ENCODE measurements around the gene RSPH9.
"Not testable (repeated sequence)": the region's sequence is repeated elsewhere in the genome, so short reads cannot be mapped to it uniquely, and the experiment has no call there.

Gene RSPH9

DNA sequence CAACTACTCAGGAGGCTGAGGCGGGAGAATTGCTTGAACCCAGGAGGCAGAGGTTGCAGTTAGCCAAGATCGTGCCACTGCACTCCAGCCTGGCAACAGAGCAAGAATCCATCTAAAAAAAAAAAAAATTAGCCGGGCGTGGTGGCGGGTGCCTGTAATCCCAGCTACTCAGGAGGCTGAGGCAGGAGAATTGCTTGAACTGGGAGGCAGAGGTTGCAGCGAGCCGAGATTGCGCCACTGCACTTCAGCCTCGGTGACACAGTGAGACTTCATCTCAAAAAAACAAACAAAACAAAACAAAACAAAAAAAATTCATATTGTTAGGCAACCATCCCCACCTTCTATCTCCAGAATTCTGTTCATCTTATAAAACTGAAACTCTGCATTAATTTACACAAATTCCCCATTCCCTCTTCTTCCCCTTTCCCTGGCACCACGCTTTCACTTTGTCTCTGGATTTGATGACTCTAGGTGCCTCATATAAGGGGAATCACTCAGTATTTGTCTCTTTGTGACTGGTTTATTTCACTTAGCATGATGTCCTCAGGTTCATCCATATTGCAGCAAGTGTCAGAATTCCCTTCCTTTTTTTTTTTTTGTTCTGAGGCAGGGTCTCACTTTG is 56.2 kb downstream of the RSPH9 start:
- Mint-ChIP-seq H3K27me3 (peaks cover 23 to 38% of the 10 kb centered on the region in 2 donors), H3K4me1 (peaks cover 21 to 36% of the 10 kb centered on the region in 2 donors)
- H3K4me3 Mint-ChIP-seq; H3K27ac Mint-ChIP-seq; H3K9me3 Mint-ChIP-seq; H3K36me3 Mint-ChIP-seq; ATAC-seq (replicated peaks); DNase-seq: not testable (repeated sequence)

DNA sequence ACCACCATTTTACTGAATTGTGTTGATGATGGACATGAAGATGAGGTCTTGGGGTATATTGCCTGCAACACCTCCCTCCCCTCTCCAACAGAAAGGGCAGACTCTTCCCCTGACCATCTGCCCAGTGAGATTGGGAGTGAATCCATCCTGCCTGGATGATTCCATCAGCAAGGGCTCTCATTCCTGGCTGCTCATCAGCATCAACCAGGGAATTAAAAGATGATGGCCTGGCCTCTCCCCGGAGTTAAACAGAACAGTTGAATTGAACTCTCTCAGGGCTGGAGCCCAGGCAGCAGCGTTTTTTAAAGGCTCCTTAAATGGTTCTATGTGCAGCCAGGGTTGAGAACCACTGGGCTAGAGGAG is 57.3 kb downstream of the RSPH9 start:
- Mint-ChIP-seq H3K9me3 (no peaks in the 10 kb centered on the region), H3K4me1 (peaks cover 31 to 46% of the 10 kb centered on the region in 2 donors), H3K4me3 (no peak overlapping the region), H3K36me3 (no peaks in the 10 kb centered on the region), H3K27me3 (peaks cover 23 to 38% of the 10 kb centered on the region in 2 donors), H3K27ac (no peak overlapping the region)
- ATAC-seq (replicated peaks) (no peak), DNase-seq (no peak)

DNA sequence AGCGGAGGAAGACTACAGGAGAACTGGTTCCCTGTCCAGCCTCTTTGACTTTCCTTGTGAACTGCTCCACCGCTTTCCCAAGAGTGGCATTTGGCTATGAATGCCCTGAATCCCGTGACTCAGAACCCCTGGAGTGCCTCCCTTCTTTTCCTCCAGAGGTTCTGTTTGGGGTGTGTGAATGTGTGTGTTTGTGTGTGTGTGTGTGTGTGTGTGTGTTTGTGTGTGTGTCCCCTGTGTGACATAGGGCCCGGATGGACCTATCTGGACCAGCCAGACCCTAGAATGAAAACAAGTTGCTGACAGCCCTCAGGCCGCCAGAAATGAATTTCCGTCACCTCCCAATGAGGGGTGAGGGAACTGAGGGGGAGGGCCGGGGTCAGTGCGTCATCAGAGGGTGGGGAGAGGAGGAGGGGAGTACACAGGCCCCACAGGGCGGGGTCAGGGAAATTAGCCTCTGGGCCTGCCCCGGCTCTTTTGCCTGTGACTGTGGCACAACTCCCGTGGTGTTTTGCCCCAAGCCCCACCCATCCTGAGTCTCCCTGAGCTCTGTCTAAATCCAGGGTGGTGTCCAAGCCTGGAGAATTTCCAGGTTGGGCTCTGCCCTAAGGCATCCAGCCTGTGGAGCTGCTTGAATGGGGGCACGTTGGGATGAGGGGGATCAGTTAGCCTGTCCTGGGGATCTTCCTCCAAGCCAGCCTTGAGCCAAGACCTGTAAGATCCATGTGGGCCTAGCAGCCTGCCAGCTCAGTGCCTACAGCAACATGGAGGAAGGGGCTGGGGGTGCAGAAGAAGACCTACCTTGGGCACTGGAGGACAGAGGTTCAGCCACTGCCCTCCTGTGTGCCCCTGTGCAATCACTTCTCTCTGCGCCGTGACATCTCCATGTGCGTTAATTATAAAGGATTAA is 58.0 kb downstream of the RSPH9 start:
- peak; percentile 52 to 57 for ATAC-seq (replicated peaks)
- H3K4me1 Mint-ChIP-seq = peaks cover 31 to 50% of the 10 kb centered on the region in 2 donors
- no peak for DNase-seq
- H3K27ac Mint-ChIP-seq = no peak overlapping the region
- H3K36me3 Mint-ChIP-seq = no peaks in the 10 kb centered on the region
- no peaks in the 10 kb centered on the region for H3K9me3 Mint-ChIP-seq
- no peak overlapping the region for H3K4me3 Mint-ChIP-seq
- H3K27me3 Mint-ChIP-seq = peaks cover 23 to 33% of the 10 kb centered on the region in 2 donors

DNA sequence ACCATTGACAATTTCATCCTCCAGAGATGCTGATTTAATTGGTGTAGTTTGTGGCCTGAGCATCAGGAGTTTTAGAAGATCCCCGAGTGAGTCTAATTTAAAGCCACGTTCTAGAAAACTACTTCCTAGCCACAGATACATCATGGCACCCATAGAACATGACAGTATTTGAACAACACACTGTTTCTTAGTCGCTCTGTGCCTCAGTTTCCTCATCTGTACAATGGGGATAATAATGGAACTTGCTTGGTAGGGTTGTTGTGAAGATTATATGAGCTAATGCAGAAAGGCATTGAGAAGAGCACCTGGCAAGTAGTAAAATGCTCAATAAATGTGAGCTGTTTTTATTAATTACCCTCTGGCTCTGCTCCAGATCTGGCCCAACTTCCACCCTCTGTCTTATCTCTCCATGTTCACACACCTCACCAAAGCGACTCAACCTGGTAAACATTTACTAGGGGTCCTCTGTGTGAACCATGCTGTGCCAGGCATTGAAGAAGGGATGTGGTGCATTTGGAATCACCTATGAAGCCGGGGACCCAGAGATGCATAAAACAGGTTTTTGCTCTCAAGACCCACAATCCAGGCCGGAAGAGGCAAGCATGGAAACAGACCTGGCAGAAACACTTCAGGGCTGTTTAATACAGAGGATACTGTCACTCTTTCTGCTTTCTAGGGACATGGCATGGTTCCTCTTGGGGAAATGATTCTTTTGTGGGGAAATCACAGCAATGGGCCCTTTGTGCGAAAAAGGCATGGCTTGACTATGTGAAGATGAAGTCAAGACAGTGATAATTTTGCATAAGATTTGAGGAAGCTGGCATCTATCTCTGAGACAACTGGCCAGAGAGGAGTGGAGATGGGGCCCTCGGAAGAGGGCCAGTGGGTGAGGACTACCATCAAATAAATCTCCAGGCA is 58.9 kb downstream of the RSPH9 start:
- DNase-seq (peak; percentile 32), ATAC-seq (replicated peaks) (peak; percentile 78 to 79)
- Mint-ChIP-seq H3K27me3 (peaks cover 19 to 26% of the 10 kb centered on the region in 2 donors), H3K4me1 (peaks cover 31 to 52% of the 10 kb centered on the region in 2 donors), H3K36me3 (no peaks in the 10 kb centered on the region), H3K9me3 (no peaks in the 10 kb centered on the region), H3K27ac (peak overlapping the region; percentile 25), H3K4me3 (peak overlapping the region; percentile 54 to 64)

DNA sequence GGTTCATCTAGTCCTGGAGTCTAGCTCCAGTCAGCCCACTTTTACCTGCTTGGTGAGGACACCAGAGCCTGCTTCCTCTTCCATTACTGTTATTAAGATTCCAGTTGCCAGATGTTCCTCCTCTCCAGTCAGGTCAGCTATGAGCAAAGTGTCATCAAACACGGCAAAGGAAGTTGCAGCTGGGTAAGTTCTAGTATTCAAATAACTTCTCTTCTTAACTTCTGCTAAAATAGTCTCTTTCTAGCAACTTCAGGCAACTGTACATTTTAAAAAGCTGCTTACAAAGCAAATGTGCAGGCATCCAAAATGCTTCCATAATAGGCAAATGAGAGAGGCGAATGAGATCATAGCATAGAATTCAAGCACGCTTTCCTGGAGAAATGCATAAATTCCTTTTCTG is 61.2 kb downstream of the RSPH9 start:
- ATAC-seq (replicated peaks) (peak; percentile 18 to 48), DNase-seq (no peak)
- peak overlapping the region in 1 of 2 donors; percentile 65 for H3K4me3 Mint-ChIP-seq
- no peaks in the 10 kb centered on the region for H3K36me3 Mint-ChIP-seq
- H3K27ac Mint-ChIP-seq = no peak overlapping the region
- H3K4me1 Mint-ChIP-seq = peaks cover 31 to 57% of the 10 kb centered on the region in 2 donors
- peaks cover 12 to 22% of the 10 kb centered on the region in 2 donors for H3K27me3 Mint-ChIP-seq
- H3K9me3 Mint-ChIP-seq = no peaks in the 10 kb centered on the region

DNA sequence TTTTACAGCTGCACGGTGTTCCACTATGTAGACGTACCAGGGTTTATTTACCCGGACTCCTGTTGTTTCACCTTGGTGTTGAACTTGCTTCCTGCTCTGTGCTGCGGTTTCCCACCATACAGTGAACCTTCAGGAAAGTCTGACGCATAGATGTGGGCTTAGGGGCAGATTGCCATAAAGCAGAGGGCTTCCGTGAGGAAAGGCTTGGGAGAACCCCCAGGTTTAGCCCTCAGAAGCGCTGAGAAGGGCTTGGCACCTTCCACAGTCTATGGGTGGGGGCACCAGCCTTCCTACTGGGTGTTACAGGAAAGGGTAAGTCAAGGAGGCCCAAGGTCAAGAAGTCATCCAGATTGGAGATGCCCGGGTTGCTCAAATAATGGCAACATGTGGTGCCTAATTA is 62.0 kb downstream of the RSPH9 start:
- H3K36me3 Mint-ChIP-seq = no peaks in the 10 kb centered on the region
- H3K4me3 Mint-ChIP-seq = peak overlapping the region in 1 of 2 donors; percentile 33
- no peak for ATAC-seq (replicated peaks)
- DNase-seq = no peak
- peaks cover 15 to 23% of the 10 kb centered on the region in 2 donors for H3K27me3 Mint-ChIP-seq
- H3K9me3 Mint-ChIP-seq = no peaks in the 10 kb centered on the region
- H3K4me1 Mint-ChIP-seq = peaks cover 32 to 57% of the 10 kb centered on the region in 2 donors
- no peak overlapping the region for H3K27ac Mint-ChIP-seq

DNA sequence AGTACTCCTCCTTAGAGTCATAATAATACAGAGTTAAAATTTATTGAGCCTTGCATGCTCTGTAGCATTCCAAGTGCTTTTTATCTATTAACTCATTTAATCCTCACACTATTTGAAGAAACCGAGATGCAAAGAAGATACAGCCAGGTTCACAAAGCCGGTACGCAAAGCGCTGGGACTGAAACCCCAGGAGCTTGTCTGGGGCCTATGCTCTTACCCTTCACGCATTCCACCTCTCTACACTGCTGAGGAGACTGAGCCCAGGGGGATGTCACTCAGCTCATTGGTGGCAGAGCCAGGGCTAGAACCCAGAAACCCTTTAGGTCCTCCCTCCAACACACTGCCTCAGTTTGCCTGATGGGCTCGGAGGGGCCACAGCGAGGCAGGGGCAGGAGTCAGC is 62.4 kb downstream of the RSPH9 start:
- DNase-seq (no peak), ATAC-seq (replicated peaks) (no peak)
- Mint-ChIP-seq H3K4me3 (no peak overlapping the region), H3K9me3 (no peaks in the 10 kb centered on the region), H3K36me3 (no peaks in the 10 kb centered on the region), H3K27me3 (peaks cover 15 to 24% of the 10 kb centered on the region in 2 donors), H3K27ac (no peak overlapping the region), H3K4me1 (peaks cover 33 to 56% of the 10 kb centered on the region in 2 donors)

DNA sequence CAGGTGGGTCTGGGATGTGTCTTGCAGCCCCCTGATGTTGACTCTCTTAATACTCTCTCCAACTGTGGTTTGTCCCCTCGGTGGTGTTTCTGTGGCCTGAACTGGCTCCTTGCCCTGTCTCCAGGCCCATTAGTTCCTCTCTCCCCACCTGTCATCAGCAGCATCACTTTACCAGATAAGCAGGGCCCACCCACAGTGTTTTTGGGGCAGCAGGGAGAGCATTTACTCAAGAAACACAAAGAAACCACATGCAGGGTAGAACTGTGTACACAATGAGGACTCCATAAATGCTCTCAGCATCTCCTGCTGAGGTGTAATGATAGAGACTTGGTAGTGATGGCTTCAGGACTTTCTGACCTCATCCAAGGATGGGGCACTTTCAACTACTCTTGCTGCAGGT is 62.9 kb downstream of the RSPH9 start:
- no peak overlapping the region for H3K4me3 Mint-ChIP-seq
- peaks cover 35 to 51% of the 10 kb centered on the region in 2 donors for H3K4me1 Mint-ChIP-seq
- H3K27me3 Mint-ChIP-seq = peaks cover 13 to 20% of the 10 kb centered on the region in 2 donors
- H3K27ac Mint-ChIP-seq = no peak overlapping the region
- DNase-seq = no peak
- ATAC-seq (replicated peaks) = no peak
- H3K9me3 Mint-ChIP-seq = no peaks in the 10 kb centered on the region
- no peaks in the 10 kb centered on the region for H3K36me3 Mint-ChIP-seq

DNA sequence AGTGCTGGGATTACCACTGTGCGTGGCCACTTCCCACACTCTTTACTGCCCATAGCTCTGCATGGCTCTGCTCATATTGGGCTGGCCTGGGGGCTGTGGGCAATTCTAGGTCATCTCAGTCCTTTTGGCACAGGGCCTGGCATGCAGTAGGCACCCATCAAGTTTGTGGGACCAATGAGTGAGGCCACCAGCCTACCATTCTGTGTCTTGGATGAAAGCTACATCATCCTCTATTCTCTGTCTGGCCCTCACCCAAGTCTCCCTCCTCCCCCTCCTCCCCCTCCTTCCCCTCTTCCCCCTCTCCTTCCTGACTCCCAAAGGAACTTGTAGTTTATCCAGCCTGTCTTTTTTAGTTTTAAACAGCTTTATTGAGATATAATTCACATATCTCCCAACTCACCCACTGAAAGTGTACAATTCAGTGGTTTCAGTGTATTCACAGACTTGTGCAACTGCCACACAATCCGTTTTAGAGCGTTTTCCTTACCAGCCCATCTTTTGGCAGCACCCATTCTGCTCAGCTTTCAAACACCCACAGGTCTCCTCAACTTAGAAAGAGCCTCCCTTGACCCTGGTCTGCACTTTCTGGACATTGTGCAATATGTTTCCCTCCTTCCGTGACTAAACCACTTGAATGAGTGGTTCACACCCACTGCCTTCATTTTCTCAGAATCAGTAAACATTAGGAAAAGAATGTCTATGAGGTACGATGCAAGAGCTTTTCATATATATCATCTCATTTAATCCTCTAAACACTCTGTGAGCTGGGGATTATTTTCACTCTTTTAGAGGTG is 64.2 kb downstream of the RSPH9 start:
- no peaks in the 10 kb centered on the region for H3K9me3 Mint-ChIP-seq

DNA sequence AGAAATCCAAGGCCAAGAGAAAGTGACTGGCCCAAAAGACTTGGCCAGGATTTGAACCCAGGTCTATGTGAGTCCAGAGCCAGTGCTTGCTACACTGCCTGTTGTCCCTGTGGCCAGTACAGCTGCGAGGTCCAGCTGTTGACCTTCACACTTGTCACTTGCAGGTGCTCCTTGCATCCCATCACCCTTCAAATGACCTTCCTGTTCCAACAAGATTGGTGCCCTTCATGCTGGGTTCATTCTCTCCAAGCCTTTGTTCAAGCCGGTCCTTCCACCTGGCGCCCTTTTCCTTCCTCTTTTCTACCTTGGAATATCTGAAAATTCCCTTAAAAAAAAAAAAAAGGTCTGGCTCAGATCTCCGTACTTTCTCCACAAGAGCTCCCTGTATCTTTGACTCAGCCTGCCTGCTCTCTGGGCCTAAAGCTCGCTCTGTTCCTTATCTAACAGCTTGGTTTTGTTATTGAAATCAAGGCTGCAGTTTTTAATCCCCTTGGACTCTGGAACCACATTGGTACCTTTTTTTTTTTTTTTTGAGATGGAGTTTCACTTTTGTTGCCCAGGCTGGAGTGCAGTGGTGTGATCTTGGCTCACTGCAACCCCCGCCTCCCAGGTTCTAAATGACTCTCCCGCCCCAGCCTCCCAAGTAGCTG is 64.9 kb downstream of the RSPH9 start:
- peak overlapping the region; percentile 48 for H3K27ac Mint-ChIP-seq
- H3K36me3 Mint-ChIP-seq = no peaks in the 10 kb centered on the region
- H3K4me1 Mint-ChIP-seq = peaks cover 36 to 44% of the 10 kb centered on the region in 2 donors
- DNase-seq = no peak
- no peaks in the 10 kb centered on the region for H3K9me3 Mint-ChIP-seq
- no peak overlapping the region for H3K4me3 Mint-ChIP-seq
- no peak for ATAC-seq (replicated peaks)
- peaks cover 13 to 20% of the 10 kb centered on the region in 2 donors for H3K27me3 Mint-ChIP-seq

More for the DNA sequence above, 64.2 kb downstream of the RSPH9 start:
- H3K36me3 Mint-ChIP-seq = no peaks in the 10 kb centered on the region
- H3K27me3 Mint-ChIP-seq = peaks cover 13 to 20% of the 10 kb centered on the region in 2 donors
- no peak for DNase-seq
- no peak overlapping the region for H3K4me3 Mint-ChIP-seq
- H3K27ac Mint-ChIP-seq = no peak overlapping the region
- no peak for ATAC-seq (replicated peaks)
- peaks cover 32 to 44% of the 10 kb centered on the region in 2 donors for H3K4me1 Mint-ChIP-seq

DNA sequence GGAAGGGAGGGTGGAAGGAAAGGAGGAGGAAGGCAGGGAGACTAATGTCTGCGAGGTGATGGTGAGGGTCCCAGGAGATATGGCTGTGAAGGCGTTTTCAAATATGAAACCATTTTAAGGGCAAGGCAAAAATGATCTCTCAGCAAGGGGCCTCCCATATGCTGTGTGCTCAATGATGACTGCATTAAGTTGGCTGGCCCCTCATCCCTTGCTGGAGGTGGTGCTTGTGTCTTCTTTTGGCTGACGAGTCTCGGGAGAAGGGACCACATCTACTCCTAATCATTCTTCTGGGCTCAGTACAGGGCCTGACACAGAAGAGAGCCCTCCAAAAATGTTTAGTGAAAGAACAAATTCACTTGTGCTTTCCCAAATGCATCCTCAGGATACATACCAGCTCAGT is 65.7 kb downstream of the RSPH9 start:
- ATAC-seq (replicated peaks) (no peak), DNase-seq (no peak)
- Mint-ChIP-seq H3K9me3 (no peaks in the 10 kb centered on the region), H3K4me3 (no peak overlapping the region), H3K4me1 (peaks cover 36 to 46% of the 10 kb centered on the region in 2 donors), H3K27me3 (peaks cover 13 to 20% of the 10 kb centered on the region in 2 donors), H3K36me3 (no peaks in the 10 kb centered on the region), H3K27ac (peak overlapping the region; percentile 48)

DNA sequence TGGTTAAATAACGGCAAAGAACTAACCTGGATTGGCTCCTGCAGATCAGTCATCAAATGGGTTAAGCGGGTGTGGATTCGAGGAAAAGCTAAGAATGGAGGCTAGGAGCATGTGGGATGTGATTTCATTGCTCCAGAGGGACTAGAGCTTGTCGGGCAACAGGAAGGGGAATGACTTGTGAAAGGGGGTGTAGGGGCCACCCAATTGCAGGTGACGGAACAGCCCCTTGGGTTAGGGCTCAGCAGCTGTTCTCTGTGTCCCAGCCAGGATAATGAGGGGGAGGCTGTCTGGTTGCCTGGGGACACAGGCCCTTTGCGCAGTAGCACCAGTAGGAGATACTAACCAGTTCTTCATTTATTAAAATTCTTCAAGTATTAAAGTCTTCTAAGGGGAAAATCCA is 67.7 kb downstream of the RSPH9 start:
- H3K4me3 Mint-ChIP-seq = no peak overlapping the region
- no peak for DNase-seq
- no peaks in the 10 kb centered on the region for H3K9me3 Mint-ChIP-seq
- H3K27me3 Mint-ChIP-seq = peaks cover 17 to 20% of the 10 kb centered on the region in 2 donors
- H3K4me1 Mint-ChIP-seq = peaks cover 36 to 44% of the 10 kb centered on the region in 2 donors
- no peak for ATAC-seq (replicated peaks)
- H3K27ac Mint-ChIP-seq = no peak overlapping the region
- no peaks in the 10 kb centered on the region for H3K36me3 Mint-ChIP-seq

All from stimulated activated naive B cell treated with anti-CD40 and anti-IgM and Interleukin-4, amounts not matched to agents 10 μg/mL and 1 μg/mL and 100 μg/mL, for 72 hours (primary cell).